ENCODE results near the gene ABCC8. TPM values are rescaled to one million over a fixed set of nuclear protein-coding genes. Genes with fewer than 3 reads are reported as not detected.
"Not testable (repeated sequence)": the region's sequence is repeated elsewhere in the genome, so short reads cannot be mapped to it uniquely, and the experiment has no call there.

The ABCC8 gene
- polyA plus RNA-seq, 4 donors, result 0.81 to 11.2 (median 3.6) TPM

GRCh38 chr11:17430616-17431015 lies 46.0 kb downstream of the ABCC8 start:
- FAIRE-seq (no peak), DNase-seq (no peak)
- Histone ChIP-seq H3K4me1 (ENCODE audit: control insufficient read depth in 3 of 3, insufficient read depth in 2 of 3, low read depth in 1 of 3, low read length in 2 of 3) (no peaks in the 10 kb centered on the region), H3K4me3 (ENCODE audit: low read depth in 1 of 3, low read length in 3 of 3) (no peak overlapping the region), H3K36me3 (ENCODE audit: control insufficient read depth in 3 of 3, insufficient read depth in 2 of 3, low read depth in 1 of 3, low read length in 3 of 3) (no peaks in the 10 kb centered on the region), H3K9me3 (ENCODE audit: control insufficient read depth in 2 of 2, insufficient read depth in 1 of 2, low read depth in 1 of 2, low read length in 1 of 2) (no peaks in the 10 kb centered on the region), H3K27ac (ENCODE audit: low read depth in 1 of 3, low read length in 2 of 3) (no peak overlapping the region), H3K27me3 (ENCODE audit: control insufficient read depth in 3 of 3, insufficient read depth in 3 of 3, low read length in 3 of 3) (no peaks in the 10 kb centered on the region)
- 84 to 88% (median 88%) methylated on average over 13 of the region's 13 CpGs for WGBS, 3 donors

- 80 to 92% (median 86%) methylated on average over 3 of the region's 3 CpGs for WGBS, 3 donors
These were observed 47.7 kb downstream of the ABCC8 start for GRCh38 chr11:17428925-17429324.

GRCh38 chr11:17428261-17428660 lies 48.4 kb downstream of the ABCC8 start:
- Histone ChIP-seq H3K4me1 (ENCODE audit: control insufficient read depth in 3 of 3, insufficient read depth in 2 of 3, low read depth in 1 of 3, low read length in 2 of 3) (peaks cover 0 to 13% (median 2%) of the 10 kb centered on the region in 3 donors), H3K36me3 (ENCODE audit: control insufficient read depth in 3 of 3, insufficient read depth in 2 of 3, low read depth in 1 of 3, low read length in 3 of 3) (no peaks in the 10 kb centered on the region), H3K27ac (ENCODE audit: low read depth in 1 of 3, low read length in 2 of 3) (no peak overlapping the region), H3K9me3 (ENCODE audit: control insufficient read depth in 2 of 2, insufficient read depth in 1 of 2, low read depth in 1 of 2, low read length in 1 of 2) (no peaks in the 10 kb centered on the region), H3K4me3 (ENCODE audit: low read depth in 1 of 3, low read length in 3 of 3) (no peak overlapping the region), H3K27me3 (ENCODE audit: control insufficient read depth in 3 of 3, insufficient read depth in 3 of 3, low read length in 3 of 3) (no peaks in the 10 kb centered on the region)
- 89 to 94% (median 91%) methylated on average over 11 of the region's 11 CpGs for WGBS, 3 donors
- FAIRE-seq, result no peak
- DNase-seq, result no peak

More at GRCh38 chr11:17428925-17429324, 47.7 kb downstream of the ABCC8 start:
- no peak overlapping the region for H3K27ac ChIP-seq (ENCODE audit: low read depth in 1 of 3, low read length in 2 of 3)
- H3K9me3 ChIP-seq (ENCODE audit: control insufficient read depth in 2 of 2, insufficient read depth in 1 of 2, low read depth in 1 of 2, low read length in 1 of 2), result no peaks in the 10 kb centered on the region
- H3K27me3 ChIP-seq (ENCODE audit: control insufficient read depth in 3 of 3, insufficient read depth in 3 of 3, low read length in 3 of 3), result no peaks in the 10 kb centered on the region
- H3K4me1 ChIP-seq (ENCODE audit: control insufficient read depth in 3 of 3, insufficient read depth in 2 of 3, low read depth in 1 of 3, low read length in 2 of 3), result peaks cover 0 to 7% (median 2%) of the 10 kb centered on the region in 3 donors
- H3K4me3 ChIP-seq (ENCODE audit: low read depth in 1 of 3, low read length in 3 of 3), result no peak overlapping the region
- no peaks in the 10 kb centered on the region for H3K36me3 ChIP-seq (ENCODE audit: control insufficient read depth in 3 of 3, insufficient read depth in 2 of 3, low read depth in 1 of 3, low read length in 3 of 3)
- DNase-seq, result no peak
- no peak for FAIRE-seq

GRCh38 chr11:17426233-17426632 lies 50.4 kb downstream of the ABCC8 start:
- not testable (repeated sequence) for DNase-seq; FAIRE-seq; H3K4me3 ChIP-seq (ENCODE audit: low read depth in 1 of 3, low read length in 3 of 3); H3K27me3 ChIP-seq (ENCODE audit: control insufficient read depth in 3 of 3, insufficient read depth in 3 of 3, low read length in 3 of 3); H3K9me3 ChIP-seq (ENCODE audit: control insufficient read depth in 2 of 2, insufficient read depth in 1 of 2, low read depth in 1 of 2, low read length in 1 of 2); H3K27ac ChIP-seq (ENCODE audit: low read depth in 1 of 3, low read length in 2 of 3); H3K36me3 ChIP-seq (ENCODE audit: control insufficient read depth in 3 of 3, insufficient read depth in 2 of 3, low read depth in 1 of 3, low read length in 3 of 3)
- peaks cover 0 to 16% (median 2%) of the 10 kb centered on the region in 3 donors for H3K4me1 ChIP-seq (ENCODE audit: control insufficient read depth in 3 of 3, insufficient read depth in 2 of 3, low read depth in 1 of 3, low read length in 2 of 3)
- WGBS, 3 donors, result 56 to 84% (median 61%) methylated on average over 5 of the region's 5 CpGs

GRCh38 chr11:17423533-17424310 lies 52.9 kb downstream of the ABCC8 start:
- 52 to 72% (median 57%) methylated on average over 11 of the region's 11 CpGs for WGBS, 3 donors
- DNase-seq (peak; percentile 93), FAIRE-seq (no peak)
- Histone ChIP-seq H3K27me3 (ENCODE audit: control insufficient read depth in 3 of 3, insufficient read depth in 3 of 3, low read length in 3 of 3) (peaks cover 0 to 7% (median 0%) of the 10 kb centered on the region in 3 donors), H3K4me1 (ENCODE audit: control insufficient read depth in 3 of 3, insufficient read depth in 2 of 3, low read depth in 1 of 3, low read length in 2 of 3) (peaks cover 0 to 16% (median 2%) of the 10 kb centered on the region in 3 donors), H3K9me3 (ENCODE audit: control insufficient read depth in 2 of 2, insufficient read depth in 1 of 2, low read depth in 1 of 2, low read length in 1 of 2) (no peaks in the 10 kb centered on the region), H3K4me3 (ENCODE audit: low read depth in 1 of 3, low read length in 3 of 3) (no peak overlapping the region), H3K27ac (ENCODE audit: low read depth in 1 of 3, low read length in 2 of 3) (peak overlapping the region in 1 of 3 donors; percentile 49), H3K36me3 (ENCODE audit: control insufficient read depth in 3 of 3, insufficient read depth in 2 of 3, low read depth in 1 of 3, low read length in 3 of 3) (no peaks in the 10 kb centered on the region)

GRCh38 chr11:17421781-17422180 lies 54.9 kb downstream of the ABCC8 start:
- Histone ChIP-seq H3K27me3 (ENCODE audit: control insufficient read depth in 3 of 3, insufficient read depth in 3 of 3, low read length in 3 of 3) (peaks cover 0 to 7% (median 0%) of the 10 kb centered on the region in 3 donors), H3K9me3 (ENCODE audit: control insufficient read depth in 2 of 2, insufficient read depth in 1 of 2, low read depth in 1 of 2, low read length in 1 of 2) (no peaks in the 10 kb centered on the region), H3K27ac (ENCODE audit: low read depth in 1 of 3, low read length in 2 of 3) (no peak overlapping the region), H3K4me3 (ENCODE audit: low read depth in 1 of 3, low read length in 3 of 3) (no peak overlapping the region), H3K36me3 (ENCODE audit: control insufficient read depth in 3 of 3, insufficient read depth in 2 of 3, low read depth in 1 of 3, low read length in 3 of 3) (no peaks in the 10 kb centered on the region), H3K4me1 (ENCODE audit: control insufficient read depth in 3 of 3, insufficient read depth in 2 of 3, low read depth in 1 of 3, low read length in 2 of 3) (peaks cover 0 to 16% (median 2%) of the 10 kb centered on the region in 3 donors)
- FAIRE-seq (no peak), DNase-seq (no peak)
- 63 to 76% (median 69%) methylated on average over 4 of the region's 4 CpGs for WGBS, 3 donors

GRCh38 chr11:17418444-17419081 lies 58.1 kb downstream of the ABCC8 start:
- peaks cover 0 to 7% (median 0%) of the 10 kb centered on the region in 3 donors for H3K27me3 ChIP-seq (ENCODE audit: control insufficient read depth in 3 of 3, insufficient read depth in 3 of 3, low read length in 3 of 3)
- 57 to 75% (median 69%) methylated on average over 2 of the region's 2 CpGs for WGBS, 3 donors
- no peaks in the 10 kb centered on the region for H3K36me3 ChIP-seq (ENCODE audit: control insufficient read depth in 3 of 3, insufficient read depth in 2 of 3, low read depth in 1 of 3, low read length in 3 of 3)
- DNase-seq (no peak), FAIRE-seq (no peak)
- H3K4me3 ChIP-seq (ENCODE audit: low read depth in 1 of 3, low read length in 3 of 3), result no peak overlapping the region
- H3K4me1 ChIP-seq (ENCODE audit: control insufficient read depth in 3 of 3, insufficient read depth in 2 of 3, low read depth in 1 of 3, low read length in 2 of 3), result peaks cover 0 to 6% (median 0%) of the 10 kb centered on the region in 3 donors
- no peak overlapping the region for H3K27ac ChIP-seq (ENCODE audit: low read depth in 1 of 3, low read length in 2 of 3)
- H3K9me3 ChIP-seq (ENCODE audit: control insufficient read depth in 2 of 2, insufficient read depth in 1 of 2, low read depth in 1 of 2, low read length in 1 of 2), result no peaks in the 10 kb centered on the region

GRCh38 chr11:17416492-17416891 lies 60.2 kb downstream of the ABCC8 start:
- Histone ChIP-seq H3K27ac (ENCODE audit: low read depth in 1 of 3, low read length in 2 of 3) (no peak overlapping the region), H3K36me3 (ENCODE audit: control insufficient read depth in 3 of 3, insufficient read depth in 2 of 3, low read depth in 1 of 3, low read length in 3 of 3) (no peaks in the 10 kb centered on the region), H3K9me3 (ENCODE audit: control insufficient read depth in 2 of 2, insufficient read depth in 1 of 2, low read depth in 1 of 2, low read length in 1 of 2) (no peaks in the 10 kb centered on the region), H3K4me3 (ENCODE audit: low read depth in 1 of 3, low read length in 3 of 3) (no peak overlapping the region), H3K27me3 (ENCODE audit: control insufficient read depth in 3 of 3, insufficient read depth in 3 of 3, low read length in 3 of 3) (peaks cover 0 to 7% (median 0%) of the 10 kb centered on the region in 3 donors), H3K4me1 (ENCODE audit: control insufficient read depth in 3 of 3, insufficient read depth in 2 of 3, low read depth in 1 of 3, low read length in 2 of 3) (no peaks in the 10 kb centered on the region)
- FAIRE-seq (no peak), DNase-seq (no peak)
- WGBS, 3 donors, result 73 to 82% (median 78%) methylated on average over 2 of the region's 2 CpGs

Measured in small intestine (tissue), 7 donors.